Activated CD4-positive, alpha-beta T cell treated with anti-CD3 and anti-CD28 coated beads, Interleukin-2, amount 10 ng/mL, durations not matched to agents 24 days and 14 days (primary cell): ENCODE results near the gene KRT73. TPM values are rescaled to one million over a fixed set of nuclear protein-coding genes. Genes with fewer than 3 reads are reported as not detected.
"Not testable (repeated sequence)": the region's sequence is repeated elsewhere in the genome, so short reads cannot be mapped to it uniquely, and the experiment has no call there.

Source experiments
- DNase-seq: peaks from one replicate; pipeline ENCODE4 v3.0.0; 2022
- H3K27ac Mint-ChIP-seq: one replicate; pipeline ENCODE4 v1.8.0; 2022; ENCODE audit warnings: mild to moderate bottlenecking, mixed read lengths
- H3K27me3 Mint-ChIP-seq: one replicate; pipeline ENCODE4 v1.8.0; 2022; ENCODE audit warnings: mixed read lengths
- H3K36me3 Mint-ChIP-seq: one replicate; pipeline ENCODE4 v1.8.0; 2022; ENCODE audit warnings: low read depth, mild to moderate bottlenecking, mixed read lengths
- H3K4me1 Mint-ChIP-seq: one replicate; pipeline ENCODE4 v1.8.0; 2021; ENCODE audit warnings: mixed read lengths
- H3K4me3 Mint-ChIP-seq: one replicate; pipeline ENCODE4 v1.8.0; 2022; ENCODE audit warnings: mild to moderate bottlenecking, moderate library complexity, mixed read lengths
- H3K9me3 Mint-ChIP-seq: one replicate; pipeline ENCODE4 v1.8.0; 2021; ENCODE audit warnings: mixed read lengths
- intact Hi-C: fragments of 100-400 bp; cut with micrococcal nuclease; formaldehyde crosslinking; loops from one replicate; pipeline ENCODE4 v1.15.1; 2023
- total RNA-seq: library from RNA; stranded (reverse); gene quantifications from 2 replicates; pipeline ENCODE4 v1.2.3, GENCODE V29; 2022

KRT73 gene
- total RNA-seq, 1 donor from 2014 or later = not detected

DNA sequence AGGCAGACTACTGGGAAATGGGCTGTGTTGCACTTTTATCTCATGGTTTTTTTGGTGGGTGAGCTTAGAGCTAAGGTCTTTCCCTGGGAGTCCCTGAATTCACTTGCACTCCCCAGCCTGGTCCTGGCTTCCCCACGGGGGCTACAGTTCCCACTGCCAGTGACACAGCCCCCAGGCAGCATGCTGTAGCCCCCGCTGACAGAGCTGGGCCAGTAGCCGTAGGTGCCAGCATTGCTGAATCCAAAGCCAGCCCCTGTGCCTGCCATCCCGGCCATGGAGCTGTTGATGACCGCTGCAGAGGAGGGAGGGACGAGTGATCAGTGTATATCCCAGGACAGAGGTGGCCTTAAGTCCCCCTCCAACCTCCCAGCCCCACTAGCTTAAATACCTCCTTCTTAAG lies 10.2 kb downstream of the KRT73 start:
- intact Hi-C loops = no loop called here
- H3K27me3 Mint-ChIP-seq = no peaks in the 10 kb centered on the region
- peaks cover 2% of the 10 kb centered on the region for H3K36me3 Mint-ChIP-seq
- H3K27ac Mint-ChIP-seq = no peak overlapping the region
- no peak overlapping the region for H3K4me3 Mint-ChIP-seq
- no peak for DNase-seq
- H3K9me3 Mint-ChIP-seq = no peaks in the 10 kb centered on the region
- H3K4me1 Mint-ChIP-seq = peaks cover 55% of the 10 kb centered on the region

DNA sequence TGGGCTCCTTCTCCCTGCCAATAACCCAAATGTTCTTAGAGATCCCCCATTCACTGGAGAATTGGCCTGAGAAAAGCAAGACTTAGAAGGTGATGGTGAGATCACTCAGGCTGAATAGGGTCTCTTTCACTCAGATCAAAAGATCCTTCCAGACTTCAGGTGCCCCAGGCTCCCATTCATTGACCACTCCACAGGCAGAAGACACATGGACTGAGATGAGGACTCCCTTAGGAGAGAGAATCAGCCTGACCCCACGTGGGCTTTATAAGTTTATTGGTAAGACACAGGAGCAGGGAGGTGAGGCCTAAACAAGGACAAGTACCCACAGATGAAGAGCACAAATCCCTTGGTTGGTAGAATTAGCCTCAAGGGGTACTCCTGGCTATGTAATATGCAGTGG lies 11.0 kb downstream of the KRT73 start:
- H3K36me3 Mint-ChIP-seq = peaks cover 2% of the 10 kb centered on the region

DNA sequence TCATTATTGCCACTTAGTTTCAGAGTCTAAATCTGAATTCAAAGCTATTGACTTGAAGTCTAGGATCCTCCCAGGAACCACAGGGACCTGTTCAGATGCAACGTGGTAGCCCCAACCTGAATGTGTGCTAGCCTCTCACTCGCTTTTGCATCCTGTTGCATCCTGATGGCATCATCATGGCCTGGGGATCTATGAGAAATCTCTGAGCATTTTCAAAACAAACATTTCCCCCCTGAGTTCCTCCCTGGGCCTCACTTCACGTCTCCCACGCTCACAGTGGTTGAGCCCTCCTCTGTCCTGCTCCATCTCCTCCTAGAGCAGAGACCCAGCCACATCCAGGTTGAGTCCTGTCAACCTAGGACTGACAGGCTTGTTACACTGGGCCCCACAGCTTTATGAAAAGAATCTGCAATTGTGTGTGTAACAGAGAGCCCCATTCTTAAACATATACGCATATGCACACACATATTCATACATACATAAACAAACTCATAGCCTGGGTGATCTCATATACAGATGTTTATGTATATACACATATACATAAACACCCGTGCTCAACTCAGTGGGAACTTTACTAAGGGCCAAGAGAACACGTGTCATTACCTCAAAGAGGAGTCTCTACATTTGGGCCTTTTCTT lies 11.7 kb downstream of the KRT73 start:
- intact Hi-C loops = no loop called here
- Mint-ChIP-seq H3K27ac (peak overlapping the region; percentile 36), H3K27me3 (no peaks in the 10 kb centered on the region), H3K36me3 (peaks cover 2% of the 10 kb centered on the region), H3K4me3 (no peak overlapping the region), H3K9me3 (no peaks in the 10 kb centered on the region), H3K4me1 (peaks cover 48% of the 10 kb centered on the region)
- DNase-seq = no peak

More for the DNA sequence above, 11.0 kb downstream of the KRT73 start:
- no peak overlapping the region for H3K4me3 Mint-ChIP-seq
- H3K4me1 Mint-ChIP-seq = peaks cover 52% of the 10 kb centered on the region
- H3K27ac Mint-ChIP-seq = no peak overlapping the region
- no peak for DNase-seq
- H3K9me3 Mint-ChIP-seq = no peaks in the 10 kb centered on the region
- no peaks in the 10 kb centered on the region for H3K27me3 Mint-ChIP-seq
- intact Hi-C loops = no loop called here

- H3K4me1 Mint-ChIP-seq = peaks cover 45% of the 10 kb centered on the region
- DNase-seq = no peak
- intact Hi-C loops = no loop called here
- H3K36me3 Mint-ChIP-seq = no peaks in the 10 kb centered on the region
- H3K9me3 Mint-ChIP-seq = no peaks in the 10 kb centered on the region
- no peaks in the 10 kb centered on the region for H3K27me3 Mint-ChIP-seq
- H3K4me3 Mint-ChIP-seq = no peak overlapping the region
- H3K27ac Mint-ChIP-seq = no peak overlapping the region
Observed at GRCh38 chr12:52606096-52606495, 12.3 kb downstream of the KRT73 start.

DNA sequence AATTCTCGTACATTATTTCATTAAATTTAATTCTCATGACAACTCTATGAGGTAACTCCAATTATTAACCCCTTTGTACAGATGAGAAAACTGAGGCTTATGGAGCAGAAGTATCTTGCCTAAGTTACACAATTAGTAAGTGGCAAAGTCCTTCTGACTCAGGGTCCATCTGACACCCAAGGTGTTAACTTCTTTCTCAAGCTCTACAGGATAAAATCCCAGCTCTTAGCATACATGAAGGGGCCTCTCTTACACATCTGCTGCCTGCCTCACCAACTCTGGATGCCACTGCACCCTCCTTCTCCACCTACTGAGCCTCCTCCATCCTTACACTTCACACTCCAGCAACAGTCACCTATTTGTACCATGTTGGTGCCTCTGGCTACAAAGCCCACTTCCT lies 12.8 kb downstream of the KRT73 start:
- DNase-seq = no peak
- Mint-ChIP-seq H3K27me3 (no peaks in the 10 kb centered on the region), H3K4me1 (peaks cover 40% of the 10 kb centered on the region), H3K4me3 (no peak overlapping the region), H3K9me3 (no peaks in the 10 kb centered on the region), H3K27ac (no peak overlapping the region), H3K36me3 (no peaks in the 10 kb centered on the region)
- intact Hi-C loops = no loop called here

GRCh38 chr12:52604859-52605258 lies 13.5 kb downstream of the KRT73 start:
- Mint-ChIP-seq H3K4me1 (peaks cover 35% of the 10 kb centered on the region), H3K9me3 (no peaks in the 10 kb centered on the region), H3K27ac (no peak overlapping the region), H3K27me3 (peaks cover 4% of the 10 kb centered on the region), H3K4me3 (no peak overlapping the region), H3K36me3 (no peaks in the 10 kb centered on the region)
- intact Hi-C loops = no loop called here
- no peak for DNase-seq

DNA sequence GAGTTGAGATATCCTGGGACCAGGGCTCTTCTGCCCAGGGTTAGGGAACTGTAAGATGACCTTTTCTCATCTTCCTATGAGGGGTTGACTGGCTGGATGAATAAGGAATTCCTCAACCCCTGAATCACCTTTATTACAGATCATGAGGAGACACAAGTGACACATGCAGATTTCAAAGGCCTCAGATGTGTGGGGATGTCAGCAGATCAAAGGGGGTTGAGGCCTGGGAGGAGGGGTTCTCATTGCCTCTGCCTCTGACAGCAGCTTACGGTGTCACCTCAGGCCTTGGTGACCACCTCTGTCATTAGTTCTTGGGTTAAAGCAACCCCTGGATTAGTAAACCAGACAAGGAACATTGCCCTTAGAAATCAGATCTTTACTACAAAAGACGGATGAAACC lies 15.0 kb downstream of the KRT73 start:
- no peak for DNase-seq

DNA sequence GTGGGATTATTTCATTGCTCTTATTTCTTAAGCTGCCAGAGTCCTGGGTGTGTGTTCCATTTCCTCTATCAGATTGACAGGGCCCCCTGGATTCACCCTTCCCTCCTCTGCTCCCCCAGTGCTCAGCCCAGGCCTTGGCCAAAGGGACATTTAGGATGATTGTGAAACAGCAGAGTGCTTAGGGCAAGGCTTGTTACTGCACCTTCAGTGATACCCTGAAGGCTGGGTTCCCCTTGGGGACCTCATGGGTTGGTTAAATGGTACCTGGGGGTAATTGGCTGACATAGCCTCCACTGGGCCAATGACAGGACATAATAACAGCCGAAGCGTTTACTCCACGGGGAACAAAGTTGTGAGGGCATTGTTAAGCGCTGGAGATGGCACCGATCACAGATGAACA lies 15.8 kb downstream of the KRT73 start:
- intact Hi-C loops = no loop called here
- Mint-ChIP-seq H3K4me1 (peaks cover 20% of the 10 kb centered on the region), H3K36me3 (no peaks in the 10 kb centered on the region), H3K27me3 (peaks cover 20% of the 10 kb centered on the region), H3K27ac (no peak overlapping the region), H3K4me3 (no peak overlapping the region), H3K9me3 (no peaks in the 10 kb centered on the region)
- no peak for DNase-seq

More for the DNA sequence above, 15.0 kb downstream of the KRT73 start:
- Mint-ChIP-seq H3K4me3 (no peak overlapping the region), H3K4me1 (peaks cover 24% of the 10 kb centered on the region), H3K9me3 (no peaks in the 10 kb centered on the region), H3K27ac (no peak overlapping the region), H3K36me3 (no peaks in the 10 kb centered on the region), H3K27me3 (peaks cover 15% of the 10 kb centered on the region)
- intact Hi-C loops = no loop called here

- no peak for DNase-seq
- no peak overlapping the region for H3K4me3 Mint-ChIP-seq
- H3K4me1 Mint-ChIP-seq = peaks cover 14% of the 10 kb centered on the region
- H3K27ac Mint-ChIP-seq = no peak overlapping the region
- intact Hi-C loops = no loop called here
- no peaks in the 10 kb centered on the region for H3K36me3 Mint-ChIP-seq
- H3K9me3 Mint-ChIP-seq = no peaks in the 10 kb centered on the region
- H3K27me3 Mint-ChIP-seq = peaks cover 20% of the 10 kb centered on the region
Observed at GRCh38 chr12:52601671-52602070, 16.7 kb downstream of the KRT73 start.

- Mint-ChIP-seq H3K4me3 (no peak within 1 kb of the TSS), H3K27me3 (peaks cover 22% of the 10 kb centered on the region), H3K36me3 (no peaks in the 10 kb centered on the region), H3K9me3 (no peaks in the 10 kb centered on the region), H3K27ac (no peak within 1 kb of the TSS), H3K4me1 (peaks cover 13% of the 10 kb centered on the region)
- intact Hi-C loops = no loop called here
- no peak for DNase-seq
Observed at GRCh38 chr12:52600941-52601481, 17.3 kb downstream of the KRT73 start, which contains the start of gene KRT72. TSS of gene KRT72 (minus strand) at chr12:52601463. CDS start at chr12:52601452, 11 bp downstream.

- Mint-ChIP-seq H3K27me3 (peaks cover 24% of the 10 kb centered on the region), H3K4me3 (no peak overlapping the region), H3K4me1 (peaks cover 10% of the 10 kb centered on the region), H3K27ac (no peak overlapping the region), H3K9me3 (no peaks in the 10 kb centered on the region), H3K36me3 (no peaks in the 10 kb centered on the region)
- no peak for DNase-seq
- intact Hi-C loops = no loop called here
Observed at GRCh38 chr12:52600475-52600874, 17.9 kb downstream of the KRT73 start.

- Mint-ChIP-seq H3K27me3 (peaks cover 24% of the 10 kb centered on the region), H3K9me3 (no peaks in the 10 kb centered on the region), H3K4me3 (no peak overlapping the region), H3K27ac (no peak overlapping the region), H3K36me3 (no peaks in the 10 kb centered on the region), H3K4me1 (peaks cover 7% of the 10 kb centered on the region)
- intact Hi-C loops = no loop called here
- no peak for DNase-seq
Observed at GRCh38 chr12:52600071-52600470, 18.3 kb downstream of the KRT73 start.

GRCh38 chr12:52598966-52599365 lies 19.4 kb downstream of the KRT73 start:
- Mint-ChIP-seq H3K27me3 (peaks cover 28% of the 10 kb centered on the region), H3K4me1 (peaks cover 4% of the 10 kb centered on the region), H3K4me3 (no peak overlapping the region)

GRCh38 chr12:52594237-52594636 lies 24.1 kb downstream of the KRT73 start:
- H3K27me3 Mint-ChIP-seq = peaks cover 22% of the 10 kb centered on the region
- intact Hi-C loops, H3K4me3 Mint-ChIP-seq, DNase-seq, H3K36me3 Mint-ChIP-seq, H3K4me1 Mint-ChIP-seq, H3K9me3 Mint-ChIP-seq, H3K27ac Mint-ChIP-seq: not testable (repeated sequence)

More at GRCh38 chr12:52598966-52599365, 19.4 kb downstream of the KRT73 start:
- intact Hi-C loops = no loop called here
- Mint-ChIP-seq H3K27ac (no peak overlapping the region), H3K36me3 (no peaks in the 10 kb centered on the region), H3K9me3 (no peaks in the 10 kb centered on the region)
- DNase-seq = no peak

- intact Hi-C loops = no loop called here
- DNase-seq = no peak
- Mint-ChIP-seq H3K36me3 (no peaks in the 10 kb centered on the region), H3K9me3 (no peaks in the 10 kb centered on the region), H3K27ac (no peak overlapping the region), H3K27me3 (peaks cover 12% of the 10 kb centered on the region), H3K4me3 (no peak overlapping the region), H3K4me1 (peaks cover 6% of the 10 kb centered on the region)
Observed at GRCh38 chr12:52591521-52591920, 26.8 kb downstream of the KRT73 start.
